Skeletal muscle cell (primary cell): ENCODE data around the gene IL27RA.

Experiments
- DNase-seq: peaks from one replicate; pipeline ENCODE4 v3.0.0-alpha.2; 2010; ENCODE audit warnings: low read depth
- H3K4me3 ChIP-seq: 2 replicates; pipeline ENCODE4 v1.5.1; 2011; ENCODE audit warnings: low read depth, mild to moderate bottlenecking, control low read depth, low read length, moderate library complexity

The IL27RA gene

GRCh38 chr19:14101003-14101545 lies 69.5 kb downstream of the IL27RA start:
- H3K4me3 ChIP-seq = no peak overlapping the region
- DNase-seq = no peak

GRCh38 chr19:14102102-14102696 lies 70.6 kb downstream of the IL27RA start:
- no peak for DNase-seq
- H3K4me3 ChIP-seq = no peak overlapping the region

- DNase-seq = no peak
- no peak overlapping the region for H3K4me3 ChIP-seq
Observed at GRCh38 chr19:14102756-14103155, 71.2 kb downstream of the IL27RA start.
